ENCODE data around the gene ZNF358. TPM values are rescaled to one million over a fixed set of nuclear protein-coding genes. Genes with fewer than 3 reads are reported as not detected.

The ZNF358 gene
- total RNA-seq, 1 experiment from 2014 or later, result 30.2 TPM

- no TSS peak for BruUV-seq (replicated peaks)
- Histone ChIP-seq H3K4me1 (ENCODE audit: control insufficient read depth, insufficient read depth, low read length) (no peaks in the 10 kb centered on the region), H3K36me3 (ENCODE audit: control insufficient read depth, insufficient read depth, low read length) (no peaks in the 10 kb centered on the region), H3K27me3 (ENCODE audit: control insufficient read depth, insufficient read depth, low read length) (no peaks in the 10 kb centered on the region), H3K9me3 (ENCODE audit: control insufficient read depth, insufficient read depth, low read depth, low read length) (no peaks in the 10 kb centered on the region), H3K27ac (ENCODE audit: low read length) (no peak overlapping the region), H3K4me3 (ENCODE audit: low read depth in 2 of 2, low read length in 2 of 2) (no peak overlapping the region)
- DNase-seq (ENCODE audit: low read depth, low spot score), result no peak
- intact Hi-C loops (cut with micrococcal nuclease; ENCODE audit: unreplicated experiment), result no loop called here
- no peak for ATAC-seq
- in situ Hi-C loops (cut with HindIII; ENCODE audit: low pct_unique_long_range_greater_than_20kb, low sequenced_read_pairs), result no loop called here
- TF ChIP-seq REST (IDR thresholded peaks at IDR 0.05; ENCODE audit: insufficient read depth in 1 of 2, low read depth in 2 of 2, low read length in 1 of 2) (no peak), POLR2AphosphoS5 (IDR thresholded peaks at IDR 0.05; ENCODE audit: low read depth, low read length) (no peak), TCF7L2 (IDR thresholded peaks at IDR 0.05; ENCODE audit: low read depth, low read length) (no peak), SIN3A (IDR thresholded peaks at IDR 0.05; ENCODE audit: borderline replicate concordance, insufficient read depth, low read depth, low read length) (no peak), CTCF (IDR thresholded peaks at IDR 0.05) (no peak)
- CTCF ChIA-PET, result no interaction called here
- POLR2A ChIA-PET, result no interaction called here
Measured at GRCh38 chr19:7477758-7478157, 38.1 kb upstream of the ZNF358 start.

GRCh38 chr19:7478173-7478842, 37.6 kb upstream of the ZNF358 start:
- Histone ChIP-seq H3K4me1 (ENCODE audit: control insufficient read depth, insufficient read depth, low read length) (no peaks in the 10 kb centered on the region), H3K36me3 (ENCODE audit: control insufficient read depth, insufficient read depth, low read length) (no peaks in the 10 kb centered on the region), H3K27ac (ENCODE audit: low read length) (no peak overlapping the region), H3K27me3 (ENCODE audit: control insufficient read depth, insufficient read depth, low read length) (no peaks in the 10 kb centered on the region), H3K9me3 (ENCODE audit: control insufficient read depth, insufficient read depth, low read depth, low read length) (no peaks in the 10 kb centered on the region), H3K4me3 (ENCODE audit: low read depth in 2 of 2, low read length in 2 of 2) (no peak overlapping the region)
- in situ Hi-C loops (cut with HindIII; ENCODE audit: low pct_unique_long_range_greater_than_20kb, low sequenced_read_pairs), result no loop called here
- TF ChIP-seq REST (IDR thresholded peaks at IDR 0.05; ENCODE audit: insufficient read depth in 1 of 2, low read depth in 2 of 2, low read length in 1 of 2) (no peak), POLR2AphosphoS5 (IDR thresholded peaks at IDR 0.05; ENCODE audit: low read depth, low read length) (no peak), SIN3A (IDR thresholded peaks at IDR 0.05; ENCODE audit: borderline replicate concordance, insufficient read depth, low read depth, low read length) (no peak), TCF7L2 (IDR thresholded peaks at IDR 0.05; ENCODE audit: low read depth, low read length) (no peak), CTCF (IDR thresholded peaks at IDR 0.05) (no peak)
- ChIA-PET POLR2A (no interaction called here), CTCF (interaction anchor here (0.6 kb wide), 1 partner anchor 379 kb away, joined by 7 read pairs; no protein-coding TSS in a partner anchor)
- BruUV-seq (replicated peaks), result no TSS peak
- ATAC-seq (peak; percentile 42), DNase-seq (ENCODE audit: low read depth, low spot score) (no peak)
- intact Hi-C loops (cut with micrococcal nuclease; ENCODE audit: unreplicated experiment), result no loop called here

Data from Panc1 (cell line).